Midbrain (tissue), 1 donor: ENCODE results near the gene ZNF143.

ENCODE experiments used
- DNase-seq: peaks from one replicate; lab custom pipeline; 2025; lab: John Stamatoyannopoulos, UW

ZNF143 gene

GRCh38 chr11:9575260-9576240 is 114.7 kb downstream of the ZNF143 start:
- DNase-seq, result no peak

GRCh38 chr11:9576701-9577381 is 116.0 kb downstream of the ZNF143 start:
- no peak for DNase-seq

- DNase-seq, result no peak
Measured at GRCh38 chr11:9577556-9577955, 116.7 kb downstream of the ZNF143 start.
